Natural killer cell (primary cell): Measurements from ENCODE around the gene FOXJ2. TPM values are rescaled to one million over a fixed set of nuclear protein-coding genes. Genes with fewer than 3 reads are reported as not detected.
A peak's percentile ranks its signal among the peaks of the same experiment; 100 is the strongest.

Experiments
- ATAC-seq, 3 donors: fragments of 150-1000 bp in 2 of 3; fragments of 200-7000 bp in 1 of 3; cut with Tn5 transposase; 1 replicate in 1 of 3; 2 replicates in 2 of 3; pipeline ENCODE4 v1.10.0; 2021; ENCODE audit warnings: mild to moderate bottlenecking in 2 of 3, moderate library complexity in 2 of 3
- DNase-seq, 2 donors: peaks; one replicate each; pipeline versions ENCODE4 v3.0.0 to v3.0.0-alpha.2; 2013 to 2021; ENCODE audit warnings: mixed read lengths in 1 of 2
- H3K27ac ChIP-seq: one replicate; pipeline ENCODE4 v1.5.1; 2013; ENCODE audit warnings: mild to moderate bottlenecking, low read length
- H3K27me3 ChIP-seq: one replicate; pipeline ENCODE4 v1.6.1; 2013; ENCODE audit warnings: low read length; ENCODE audit not compliant: control insufficient read depth, insufficient read depth
- H3K36me3 ChIP-seq: one replicate; pipeline ENCODE4 v1.6.1; 2013; ENCODE audit warnings: low read length; ENCODE audit not compliant: control insufficient read depth, insufficient read depth
- H3K4me1 ChIP-seq: one replicate; pipeline ENCODE4 v1.6.1; 2013; ENCODE audit warnings: low read length; ENCODE audit not compliant: control insufficient read depth, insufficient read depth
- H3K4me3 ChIP-seq: one replicate; pipeline ENCODE4 v1.5.1; 2013; ENCODE audit warnings: low read length
- H3K9me3 ChIP-seq: one replicate; pipeline ENCODE4 v1.6.1; 2013; ENCODE audit warnings: low read length; ENCODE audit not compliant: control insufficient read depth, insufficient read depth
- H3K27ac Mint-ChIP-seq, 2 donors: one replicate each; pipeline ENCODE4 v1.8.0; 2022; ENCODE audit warnings: mild to moderate bottlenecking in 2 of 2, mixed read lengths in 2 of 2, moderate library complexity in 1 of 2
- H3K27me3 Mint-ChIP-seq, 2 donors: one replicate each; pipeline ENCODE4 v1.8.0; 2022; ENCODE audit warnings: low read depth in 2 of 2, mixed read lengths in 2 of 2
- H3K36me3 Mint-ChIP-seq: one replicate; pipeline ENCODE4 v1.8.0; 2022; ENCODE audit warnings: mixed read lengths
- H3K4me1 Mint-ChIP-seq, 2 donors: one replicate each; pipeline ENCODE4 v1.8.0; 2022; ENCODE audit warnings: mixed read lengths in 2 of 2
- H3K4me3 Mint-ChIP-seq: one replicate; pipeline ENCODE4 v1.8.0; 2022; ENCODE audit warnings: mild to moderate bottlenecking, moderate library complexity, mixed read lengths
- H3K9me3 Mint-ChIP-seq, 2 donors: one replicate each; pipeline ENCODE4 v1.8.0; 2022; ENCODE audit warnings: mixed read lengths in 2 of 2
- WGBS: methylation state at CpG from one replicate; pipeline ENCODE4 v1.1.7; 2013; ENCODE audit warnings: missing lambda C conversion rate; ENCODE audit not compliant: insufficient coverage; 5-methylcytosine and 5-hydroxymethylcytosine counted together
- intact Hi-C: fragments of 100-400 bp; cut with micrococcal nuclease; formaldehyde crosslinking; loops from one replicate; pipeline ENCODE4 v1.14.2; 2022
- total RNA-seq, 4 donors: library from RNA; stranded (reverse); fragments of 120-200 nt in 1 of 4; gene quantifications; one replicate each; pipeline versions ENCODE4 v1.2.3 to v1.2.4, GENCODE V29; 2013 to 2022
- TF ChIP-seq, protein P1 (sequence below): fragments of 200-600 bp; IDR thresholded peaks from one replicate; pipeline ENCODE4 v1.8.0; 2022; ENCODE audit warnings: antibody characterized with exemption

The FOXJ2 gene
- total RNA-seq, 3 donors from 2014 or later (not counting 1 experiment from before 2014, with no cell fraction given), result 27.8 to 28.5 (median 28.4) TPM

DNA sequence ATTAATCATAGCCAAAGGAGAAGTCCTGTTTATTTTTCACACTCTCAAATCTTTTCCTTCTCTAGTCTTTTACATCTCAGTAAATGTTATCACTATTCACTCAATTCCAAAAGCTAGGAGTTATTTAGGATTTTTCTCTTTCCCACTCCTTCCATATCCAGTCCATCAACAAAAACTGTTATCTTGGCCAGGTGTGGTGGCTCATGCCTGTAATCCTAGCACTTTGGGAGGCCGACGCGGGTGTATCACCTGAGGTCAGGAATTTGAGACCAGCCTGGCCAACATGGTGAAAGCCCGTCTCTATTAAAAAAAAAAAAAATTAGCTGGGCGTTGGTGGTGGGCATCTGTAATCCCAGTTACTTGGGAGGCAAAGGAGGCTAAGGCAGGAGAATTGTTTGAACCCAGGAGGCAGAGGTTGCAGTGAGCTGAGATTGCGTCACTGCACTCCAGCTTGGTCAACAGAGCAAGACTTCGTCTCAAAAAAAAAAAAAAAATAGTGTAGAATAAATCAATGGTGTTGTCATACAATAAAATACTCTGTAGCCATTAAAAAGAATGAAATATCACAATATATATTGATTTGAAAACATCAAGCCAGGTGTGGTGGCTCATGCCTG, 46.6 kb upstream of the FOXJ2 start:
- H3K27ac ChIP-seq, result no peak overlapping the region
- no peaks in the 10 kb centered on the region for H3K36me3 ChIP-seq
- Mint-ChIP-seq H3K4me1 (peaks cover 12 to 13% of the 10 kb centered on the region in 2 donors), H3K9me3 (no peaks in the 10 kb centered on the region), H3K27me3 (no peaks in the 10 kb centered on the region), H3K4me3 (no peak overlapping the region), H3K27ac (no peak overlapping the region), H3K36me3 (no peaks in the 10 kb centered on the region)
- ATAC-seq (no peak), DNase-seq (no peak)
- 96% methylated on average over 6 of the region's 7 CpGs for WGBS
- H3K9me3 ChIP-seq, result no peaks in the 10 kb centered on the region
- H3K4me3 ChIP-seq, result no peak overlapping the region
- H3K4me1 ChIP-seq, result peaks cover 13% of the 10 kb centered on the region
- TF ChIP-seq, protein P1, sequence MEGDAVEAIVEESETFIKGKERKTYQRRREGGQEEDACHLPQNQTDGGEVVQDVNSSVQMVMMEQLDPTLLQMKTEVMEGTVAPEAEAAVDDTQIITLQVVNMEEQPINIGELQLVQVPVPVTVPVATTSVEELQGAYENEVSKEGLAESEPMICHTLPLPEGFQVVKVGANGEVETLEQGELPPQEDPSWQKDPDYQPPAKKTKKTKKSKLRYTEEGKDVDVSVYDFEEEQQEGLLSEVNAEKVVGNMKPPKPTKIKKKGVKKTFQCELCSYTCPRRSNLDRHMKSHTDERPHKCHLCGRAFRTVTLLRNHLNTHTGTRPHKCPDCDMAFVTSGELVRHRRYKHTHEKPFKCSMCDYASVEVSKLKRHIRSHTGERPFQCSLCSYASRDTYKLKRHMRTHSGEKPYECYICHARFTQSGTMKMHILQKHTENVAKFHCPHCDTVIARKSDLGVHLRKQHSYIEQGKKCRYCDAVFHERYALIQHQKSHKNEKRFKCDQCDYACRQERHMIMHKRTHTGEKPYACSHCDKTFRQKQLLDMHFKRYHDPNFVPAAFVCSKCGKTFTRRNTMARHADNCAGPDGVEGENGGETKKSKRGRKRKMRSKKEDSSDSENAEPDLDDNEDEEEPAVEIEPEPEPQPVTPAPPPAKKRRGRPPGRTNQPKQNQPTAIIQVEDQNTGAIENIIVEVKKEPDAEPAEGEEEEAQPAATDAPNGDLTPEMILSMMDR, result no peak
- no peaks in the 10 kb centered on the region for H3K27me3 ChIP-seq
- intact Hi-C loops, result no loop called here

- DNase-seq (peak; percentile 52 to 75), ATAC-seq (peak; percentile 92 to 98 (median 95))
- H3K9me3 ChIP-seq, result no peaks in the 10 kb centered on the region
- WGBS, result 4% methylated on average over 6 of the region's 6 CpGs
- peak overlapping the region; percentile 57 for H3K27ac ChIP-seq
- H3K4me1 ChIP-seq, result peaks cover 15% of the 10 kb centered on the region
- no peaks in the 10 kb centered on the region for H3K36me3 Mint-ChIP-seq
- peaks cover 20 to 21% of the 10 kb centered on the region in 2 donors for H3K4me1 Mint-ChIP-seq
- H3K4me3 ChIP-seq, result no peak overlapping the region
- intact Hi-C loops, result loop anchor here (1.0 kb wide), 2 partner anchors 20 to 30 kb away; no protein-coding TSS in a partner anchor
- H3K27me3 ChIP-seq, result no peaks in the 10 kb centered on the region
- peak overlapping the region; percentile 76 for H3K4me3 Mint-ChIP-seq
- no peaks in the 10 kb centered on the region for H3K9me3 Mint-ChIP-seq
- H3K27ac Mint-ChIP-seq, result peak overlapping the region; percentile 69 to 86
- TF ChIP-seq, protein P1, result no peak
- no peaks in the 10 kb centered on the region for H3K27me3 Mint-ChIP-seq
- no peaks in the 10 kb centered on the region for H3K36me3 ChIP-seq
Observed at GRCh38 chr12:7989827-7990491, 42.6 kb upstream of the FOXJ2 start.

- peaks cover 20 to 21% of the 10 kb centered on the region in 2 donors for H3K4me1 Mint-ChIP-seq
- Histone ChIP-seq H3K9me3 (no peaks in the 10 kb centered on the region), H3K4me3 (no peak overlapping the region), H3K27ac (no peak overlapping the region), H3K27me3 (no peaks in the 10 kb centered on the region), H3K4me1 (peaks cover 16% of the 10 kb centered on the region), H3K36me3 (no peaks in the 10 kb centered on the region)
- peak overlapping the region; percentile 42 to 86 for H3K27ac Mint-ChIP-seq
- H3K27me3 Mint-ChIP-seq, result no peaks in the 10 kb centered on the region
- 84% methylated on average over 1 of the region's 1 CpG for WGBS
- intact Hi-C loops, result no loop called here
- H3K4me3 Mint-ChIP-seq, result peak overlapping the region; percentile 6
- no peaks in the 10 kb centered on the region for H3K9me3 Mint-ChIP-seq
- TF ChIP-seq, protein P1, result no peak
- DNase-seq (peak in 1 of 2 donors; percentile 47), ATAC-seq (no peak)
- H3K36me3 Mint-ChIP-seq, result no peaks in the 10 kb centered on the region
Observed at GRCh38 chr12:7991535-7991934, 41.0 kb upstream of the FOXJ2 start.
